Fibroblast of lung (primary cell): ENCODE data around the gene EBLN2.

Experiments
- CTCF ChIP-seq, 2 donors: IDR thresholded peaks in 1 of 2; conservative IDR thresholded peaks in 1 of 2; 1 replicate in 1 of 2; 2 replicates in 1 of 2; pipeline ENCODE4 v1.5.1; 2011 to 2012; ENCODE audit warnings: low read length in 2 of 2, control low read depth in 1 of 2, inconsistent platforms in 1 of 2, low read depth in 1 of 2, mild to moderate bottlenecking in 1 of 2
- EZH2 ChIP-seq: IDR thresholded peaks from 2 replicates; pipeline ENCODE4 v1.5.1; 2012; ENCODE audit warnings: low read length, control low read depth, mild to moderate bottlenecking; ENCODE audit errors: missing control alignments

- TF ChIP-seq CTCF (conservative IDR thresholded peaks at IDR 0.05 in 1 of 2, IDR thresholded peaks at IDR 0.05 in 1 of 2; ENCODE audit: low read depth in 1 of 2, low read length in 2 of 2) (no peak), EZH2 (no peak)
These were observed 4.7 kb upstream of the EBLN2 start for GRCh38 chr3:73056845-73057150.
